Aorta (tissue), 5 donors: Measurements from ENCODE around the gene DMGDH. TPM values are rescaled to one million over a fixed set of nuclear protein-coding genes. Genes with fewer than 3 reads are reported as not detected.
A peak's percentile ranks its signal among the peaks of the same experiment; 100 is the strongest.

Experiments used
- ATAC-seq: fragments of 200-7000 bp; cut with Tn5 transposase; one replicate; pipeline ENCODE4 v1.9.1; 2022; ENCODE audit warnings: moderate library complexity; ENCODE audit not compliant: low FRiP score
- DNase-seq, 2 donors: peaks; one replicate each; pipeline ENCODE4 v3.0.0-alpha.2; 2020
- H3K27ac ChIP-seq, 2 donors: one replicate each; pipeline ENCODE4 v1.5.1; 2013; ENCODE audit warnings: low read length in 2 of 2, mild to moderate bottlenecking in 2 of 2, moderate library complexity in 2 of 2, control low read depth in 1 of 2, inconsistent platforms in 1 of 2, low read depth in 1 of 2
- H3K27me3 ChIP-seq, 2 donors: one replicate each; pipeline ENCODE4 v1.6.1; 2013; ENCODE audit warnings: control low read depth in 1 of 2, low read length in 1 of 2, mild to moderate bottlenecking in 1 of 2, moderate library complexity in 1 of 2; ENCODE audit not compliant: insufficient read depth in 2 of 2, control insufficient read depth in 1 of 2
- H3K36me3 ChIP-seq, 2 donors: one replicate each; pipeline ENCODE4 v1.6.1; 2013; ENCODE audit warnings: control low read depth in 1 of 2, low read length in 1 of 2, mild to moderate bottlenecking in 1 of 2; ENCODE audit not compliant: insufficient read depth in 2 of 2, control insufficient read depth in 1 of 2
- H3K4me1 ChIP-seq, 2 donors: one replicate each; pipeline ENCODE4 v1.6.1; 2013; ENCODE audit warnings: low read length in 2 of 2, control low read depth in 1 of 2, mild to moderate bottlenecking in 1 of 2, moderate library complexity in 1 of 2; ENCODE audit not compliant: insufficient read depth in 2 of 2, control insufficient read depth in 1 of 2
- H3K4me3 ChIP-seq, 2 donors: one replicate each; pipeline ENCODE4 v1.5.1; 2013; ENCODE audit warnings: low read length in 2 of 2, control low read depth in 1 of 2, mild to moderate bottlenecking in 1 of 2
- H3K9me3 ChIP-seq: one replicate; pipeline ENCODE4 v1.6.1; 2013; ENCODE audit warnings: mild to moderate bottlenecking, low read length; ENCODE audit not compliant: control insufficient read depth
- WGBS, 2 donors: extraction: QIAGEN DNeasy Blood & Tissue Kit; methylation state at CpG; one replicate each; pipeline ENCODE4 v1.1.7; 2013; 5-methylcytosine and 5-hydroxymethylcytosine counted together
- intact Hi-C, 2 donors: fragments of 100-400 bp; cut with DNase I; formaldehyde crosslinking; loops; one replicate each; pipeline versions ENCODE4 v1.14.2 to v1.15.0; 2022
- long read RNA-seq, 2 donors: library from polyadenylated mRNA; unstranded; transcript quantifications; one replicate each; pipeline ENCODE4 v2.0.0, GENCODE V29; 2020 to 2021
- polyA plus RNA-seq, 2 donors: library from polyadenylated mRNA; stranded (reverse); fragments of 200-250 nt; gene quantifications; one replicate each; pipeline ENCODE4 v1.2.3, GENCODE V29; 2013
- total RNA-seq, 2 donors: library from RNA; stranded (reverse); fragmentation: NEBNext Ultra II Directional; extraction: Animal tissue kit (Norgen Biotek cat#: 25700); gene quantifications; one replicate each; pipeline ENCODE4 v1.2.1, GENCODE V29; 2021
- donor health status: healthy with polysubstance abuse.
- donor health status: Bipolar disorder and iron deficiency.
- donor health status: DM: no; HTN: no; CAD: no.
- donor health status: DM: no; HTN: no; CAD: no.
- donor health status: DM: yes; HTN: yes; CAD: no.

DMGDH gene
- total RNA-seq (1 to 10 TPM; 1.6 to 5.2 TPM), polyA plus RNA-seq (1 to 10 TPM in 1 of 2 donors, under 1 TPM in 1; 0.64 to 4.8 TPM)
- long read RNA-seq, donor 1, partial matches to known transcripts: 4 of 6 reads
- long read RNA-seq, donor 1, other reads (novel, unspliced or antisense): 2 of 6 reads
- long read RNA-seq, donor 2: 0 reads

DNA sequence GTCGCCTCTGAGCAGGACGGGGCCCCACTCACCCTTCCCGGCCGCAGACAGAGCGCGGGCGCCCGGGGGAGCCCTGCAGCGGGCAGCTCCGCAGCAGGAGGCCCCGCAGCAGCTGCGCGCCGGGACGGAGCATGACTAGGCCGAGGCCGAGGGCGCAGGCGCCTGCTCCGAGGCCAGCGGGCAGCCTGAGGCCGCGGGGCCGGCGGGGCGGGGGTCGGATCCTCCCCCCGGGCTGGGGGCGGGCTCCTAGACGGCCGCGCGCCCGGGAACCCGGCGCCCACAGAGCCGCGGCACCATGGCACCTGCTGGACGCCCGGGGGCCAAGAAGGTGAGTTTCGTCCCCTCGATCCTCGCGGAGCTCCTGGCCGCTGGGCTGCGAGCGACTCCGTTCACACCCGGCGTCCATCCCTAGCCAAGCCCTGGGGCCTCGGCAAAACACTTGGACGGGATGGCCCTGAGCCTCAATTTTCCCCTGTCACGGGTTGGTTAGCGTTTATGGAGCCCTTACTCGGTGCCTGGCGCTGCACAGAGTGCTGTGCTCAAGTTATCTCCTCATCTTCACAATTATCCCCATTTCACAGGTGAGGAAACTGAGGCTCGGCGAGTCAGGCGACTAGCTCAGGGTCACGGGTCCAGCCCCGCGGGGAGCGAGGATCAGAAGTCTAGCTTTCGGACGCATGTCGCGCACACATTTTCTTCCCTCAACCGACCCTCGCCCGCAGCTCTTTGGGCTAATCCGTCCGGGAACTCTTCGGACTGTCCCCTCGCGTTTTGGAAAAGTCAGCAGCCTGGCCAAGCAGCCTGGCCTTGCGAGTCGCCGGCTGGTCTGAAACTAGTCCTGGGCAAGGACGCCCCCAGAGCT, at the start of gene DMGDH, which contains the start of gene BHMT2:
Gene DMGDH (minus strand): TSS at position 187 of the 862 bp plus-strand sequence. CDS start 54 bp downstream, at position 133.
Gene BHMT2 (plus strand): TSS at position 280 of the 862 bp plus-strand sequence. CDS start 16 bp downstream, at position 296.
- ATAC-seq (peak; percentile 86), DNase-seq (peak; percentile 69 to 83)
- Histone ChIP-seq H3K4me1 (no peaks in the 10 kb centered on the region), H3K36me3 (no peaks in the 10 kb centered on the region), H3K9me3 (no peaks in the 10 kb centered on the region), H3K27me3 (no peaks in the 10 kb centered on the region), H3K27ac (peak within 1 kb of the TSS in 1 of 2 donors; percentile 29), H3K4me3 (peak within 1 kb of the TSS; percentile 31 to 36)
- intact Hi-C loops: no loop called here
- WGBS, 2 donors: 14 to 19% methylated on average over 56 to 79 of the region's 79 CpGs

DNA sequence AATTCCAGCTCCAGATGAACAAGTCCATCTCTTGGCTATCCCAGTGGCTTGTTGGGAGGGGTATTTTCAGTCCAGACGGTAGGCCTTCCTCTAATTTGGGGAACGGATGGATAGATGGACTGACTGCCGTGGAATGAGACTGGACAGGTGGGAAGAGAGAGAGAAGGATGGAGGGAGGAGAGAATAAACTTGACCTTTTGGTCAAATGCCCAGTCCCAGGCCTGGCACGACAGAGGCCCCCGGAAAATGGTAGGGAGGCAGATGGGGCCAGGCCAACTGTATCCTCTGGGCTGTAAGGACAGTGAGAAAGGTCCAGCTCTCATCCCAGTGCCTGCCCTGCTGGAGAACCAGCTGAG, 43.2 kb upstream of the DMGDH start:
- ATAC-seq (no peak), DNase-seq (no peak)
- intact Hi-C loops: no loop called here
- H3K4me3 ChIP-seq: no peak overlapping the region
- H3K4me1 ChIP-seq: peaks cover 0 to 1% of the 10 kb centered on the region in 2 donors
- H3K27ac ChIP-seq: no peak overlapping the region
- H3K27me3 ChIP-seq: no peaks in the 10 kb centered on the region
- no peaks in the 10 kb centered on the region for H3K9me3 ChIP-seq
- 88 to 91% methylated on average over 5 of the region's 5 CpGs for WGBS, 2 donors
- no peaks in the 10 kb centered on the region for H3K36me3 ChIP-seq

DNA sequence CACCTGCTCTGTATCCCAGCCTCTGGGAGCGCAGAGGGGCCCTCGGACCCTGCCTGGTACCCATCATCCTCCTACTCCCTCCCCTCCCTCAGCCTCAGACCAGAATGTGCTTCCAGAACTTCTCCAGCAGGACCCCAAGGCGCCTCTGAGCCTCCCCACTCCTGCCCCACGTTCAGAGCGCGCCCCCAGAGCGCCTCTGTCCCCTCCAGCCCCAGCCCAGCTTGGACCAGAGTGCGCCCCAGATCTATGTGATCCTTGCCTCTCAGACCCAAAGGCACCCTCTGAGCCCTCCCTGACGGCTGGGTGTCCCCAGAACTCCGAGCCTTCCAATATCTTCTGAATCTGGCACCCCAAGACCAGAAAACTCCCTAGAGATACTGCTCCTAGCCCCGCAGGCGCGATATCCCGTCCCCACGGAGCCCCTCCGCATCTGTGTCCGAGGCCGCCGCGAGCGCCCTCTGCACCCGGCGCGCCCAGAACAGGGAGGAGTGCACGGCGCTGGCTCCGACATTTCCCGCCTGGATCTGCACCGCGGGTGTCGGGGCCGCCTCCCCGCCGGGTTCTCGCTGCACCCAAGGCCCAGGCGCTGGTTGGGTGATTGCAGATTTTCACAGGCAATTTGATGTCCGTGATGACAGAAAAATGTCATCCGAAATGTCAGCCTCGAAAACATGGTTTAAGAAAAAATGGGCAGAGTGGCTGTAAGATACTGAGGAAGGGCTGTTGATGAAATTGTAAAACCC, 42.7 kb upstream of the DMGDH start:
- Histone ChIP-seq H3K4me3 (no peak overlapping the region), H3K36me3 (no peaks in the 10 kb centered on the region), H3K27me3 (no peaks in the 10 kb centered on the region), H3K27ac (no peak overlapping the region), H3K9me3 (no peaks in the 10 kb centered on the region), H3K4me1 (peaks cover 0 to 2% of the 10 kb centered on the region in 2 donors)
- WGBS, 2 donors: 9 to 12% methylated on average over 38 to 39 of the region's 39 CpGs
- ATAC-seq (peak; percentile 48), DNase-seq (no peak)
- intact Hi-C loops: no loop called here

DNA sequence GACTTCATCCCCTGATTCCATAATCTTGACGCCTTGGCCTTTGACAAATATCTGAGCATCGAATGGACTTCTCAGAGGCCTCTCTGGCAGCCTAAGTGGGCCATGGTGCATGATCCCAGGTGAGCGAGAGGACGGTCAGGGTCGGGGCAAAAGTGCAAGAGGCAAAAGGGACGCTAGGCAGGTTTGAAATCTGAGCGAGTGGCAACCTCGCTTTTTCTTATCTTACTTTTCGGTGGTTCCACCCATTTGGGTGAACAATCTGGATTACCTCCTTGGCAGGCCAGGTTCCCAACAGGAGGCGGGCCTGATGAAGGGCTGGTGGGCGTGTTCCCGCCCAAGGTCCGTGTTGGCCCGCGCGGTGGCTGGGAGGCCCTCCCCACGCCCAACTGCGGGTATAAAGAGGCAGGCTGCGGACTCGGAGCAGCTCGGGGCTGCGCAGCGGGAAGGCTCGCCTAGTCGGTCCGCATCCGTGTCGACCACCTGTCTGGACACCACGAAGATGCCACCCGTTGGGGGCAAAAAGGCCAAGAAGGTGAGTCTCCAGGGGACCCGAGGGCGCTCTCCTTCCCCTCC, 42.0 kb upstream of the DMGDH start, which contains the start of gene BHMT:
Gene BHMT (plus strand): TSS at position 423 of the 573 bp plus-strand sequence. CDS start 77 bp downstream, at position 500.
- Histone ChIP-seq H3K27ac (no peak within 1 kb of the TSS), H3K27me3 (no peaks in the 10 kb centered on the region), H3K4me1 (peaks cover 0 to 2% of the 10 kb centered on the region in 2 donors), H3K9me3 (no peaks in the 10 kb centered on the region), H3K36me3 (no peaks in the 10 kb centered on the region), H3K4me3 (no peak within 1 kb of the TSS)
- intact Hi-C loops: no loop called here
- WGBS, 2 donors: 28 to 30% methylated on average over 32 of the region's 32 CpGs
- ATAC-seq (peak; percentile 36), DNase-seq (no peak)

DNA sequence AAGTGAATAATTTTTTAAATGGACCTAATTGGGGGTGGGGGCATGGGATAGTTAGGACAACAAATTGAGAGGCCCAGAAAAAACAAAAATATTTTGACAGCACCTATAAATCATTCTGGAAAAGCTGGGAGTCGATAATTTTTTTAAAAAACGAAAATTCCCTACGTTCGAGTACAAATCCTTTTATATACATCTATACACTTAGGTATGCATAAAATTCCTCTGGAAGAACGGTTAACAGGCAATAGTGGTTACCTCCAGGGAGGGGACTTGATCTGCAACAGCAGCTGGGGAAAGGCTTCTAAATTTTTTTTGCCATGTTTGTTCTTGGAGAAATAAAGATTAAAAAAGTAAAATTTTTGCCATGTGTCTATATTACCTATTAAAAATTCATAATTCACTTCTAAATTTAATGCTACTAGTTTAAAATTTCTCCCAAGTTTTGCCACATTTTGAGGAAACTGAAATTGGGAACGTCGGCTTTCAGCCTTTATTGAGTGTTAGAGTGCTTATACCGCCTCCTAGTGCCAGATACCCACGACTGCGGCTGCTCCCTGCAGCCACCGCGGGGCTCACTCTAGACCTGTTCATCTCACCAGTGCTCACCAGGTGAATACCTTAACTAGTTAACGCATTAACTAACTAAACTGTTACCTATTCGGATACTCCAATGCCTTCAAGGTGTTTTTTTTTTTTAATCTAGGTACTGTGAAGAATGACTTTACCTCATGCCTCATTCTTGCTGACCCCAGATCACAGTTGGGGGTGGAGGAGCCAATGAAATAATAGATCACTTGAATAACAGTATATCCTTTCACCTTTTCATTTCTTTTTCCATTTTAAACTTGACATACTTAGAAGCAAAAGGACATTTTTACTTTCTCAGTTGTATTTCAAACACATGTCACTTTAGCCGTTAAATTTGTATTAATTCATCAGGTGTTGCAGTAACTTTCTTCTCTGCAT, 40.3 kb upstream of the DMGDH start:
- H3K9me3 ChIP-seq: no peaks in the 10 kb centered on the region
- intact Hi-C loops: no loop called here
- ATAC-seq (no peak), DNase-seq (no peak)
- H3K4me3 ChIP-seq: no peak overlapping the region
- H3K27ac ChIP-seq: no peak overlapping the region
- H3K27me3 ChIP-seq: no peaks in the 10 kb centered on the region
- WGBS, 2 donors: 73% methylated on average over 15 of the region's 15 CpGs
- no peaks in the 10 kb centered on the region for H3K36me3 ChIP-seq
- H3K4me1 ChIP-seq: peaks cover 0 to 2% of the 10 kb centered on the region in 2 donors

DNA sequence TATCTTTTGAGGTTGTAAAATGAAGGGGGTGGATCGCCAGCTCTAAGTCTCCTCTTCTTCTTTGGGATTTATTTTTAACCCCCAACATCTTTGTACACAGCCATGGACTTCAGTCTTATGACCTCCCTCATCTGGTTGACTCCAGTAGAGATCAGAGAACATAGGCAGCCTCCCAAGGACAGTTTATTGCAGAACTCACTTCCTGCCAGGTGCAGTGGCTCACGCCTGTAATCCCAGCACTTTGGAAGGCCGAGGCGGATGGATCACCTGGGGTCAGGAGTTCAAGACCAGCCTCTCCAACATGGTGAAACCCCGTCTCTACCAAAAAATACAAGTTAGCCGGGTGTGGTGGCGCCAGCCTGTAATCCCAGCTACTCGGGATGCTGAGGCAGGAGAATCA, 39.3 kb upstream of the DMGDH start:
- Histone ChIP-seq H3K36me3 (no peaks in the 10 kb centered on the region), H3K27me3 (no peaks in the 10 kb centered on the region), H3K4me3 (no peak overlapping the region), H3K9me3 (no peaks in the 10 kb centered on the region), H3K27ac (no peak overlapping the region), H3K4me1 (peaks cover 0 to 2% of the 10 kb centered on the region in 2 donors)
- ATAC-seq (no peak), DNase-seq (no peak)
- 89 to 92% methylated on average over 8 of the region's 8 CpGs for WGBS, 2 donors
- intact Hi-C loops: no loop called here

DNA sequence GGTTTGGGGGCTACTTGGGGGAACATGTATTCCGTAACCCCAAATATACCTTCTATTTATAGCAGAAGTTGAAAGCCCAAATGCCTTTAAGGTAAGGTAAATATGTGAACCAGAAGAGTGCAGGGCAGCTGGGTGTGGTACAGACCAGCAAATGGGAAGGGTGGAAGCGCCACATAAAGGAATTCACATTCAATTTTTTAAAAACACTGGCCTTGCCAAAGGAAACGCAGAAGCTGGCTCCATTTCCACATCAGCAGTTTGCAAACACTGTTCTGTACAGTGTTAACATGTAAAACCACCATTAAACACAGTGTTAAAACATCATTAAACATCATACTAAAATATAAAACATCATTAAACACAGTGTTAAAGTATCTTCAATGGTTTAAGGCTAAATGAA, 38.6 kb upstream of the DMGDH start:
- 2 to 13% methylated on average over 3 of the region's 3 CpGs for whole genome bisulfite sequencing, 2 donors
- H3K4me3 ChIP-seq: peak overlapping the region in 1 of 2 donors; percentile 38
- intact Hi-C loops: no loop called here

More for the DNA sequence above, 38.6 kb upstream of the DMGDH start:
- Histone ChIP-seq H3K27ac (no peak overlapping the region), H3K36me3 (no peaks in the 10 kb centered on the region), H3K4me1 (peaks cover 0 to 2% of the 10 kb centered on the region in 2 donors), H3K27me3 (no peaks in the 10 kb centered on the region), H3K9me3 (no peaks in the 10 kb centered on the region)
- ATAC-seq (no peak), DNase-seq (no peak)
